CD4-positive, alpha-beta T cell (primary cell): ENCODE measurements around the gene IER2. TPM values are rescaled to one million over a fixed set of nuclear protein-coding genes. Genes with fewer than 3 reads are reported as not detected.
"Not testable (repeated sequence)": the region's sequence is repeated elsewhere in the genome, so short reads cannot be mapped to it uniquely, and the experiment has no call there.

Source experiments
- ATAC-seq: fragments of 200-7000 bp; cut with Tn5 transposase; one replicate; pipeline ENCODE4 v1.10.0; 2022; ENCODE audit warnings: mild to moderate bottlenecking; ENCODE audit not compliant: poor library complexity
- CTCF ChIA-PET: fragments of 350-600 bp; sonication (Branson Sonifier 250); formaldehyde crosslinking; loops from one replicate; lab custom pipeline; 2021; ENCODE audit warnings: antibody characterized with exemption, inconsistent platforms; lab: Charles Lee
- POLR2A ChIA-PET: fragments of 350-600 bp; sonication (Branson Sonifier 250); formaldehyde crosslinking; loops from one replicate; lab custom pipeline; 2021; ENCODE audit warnings: antibody characterized with exemption, inconsistent platforms; lab: Charles Lee
- DNase-seq, 14 experiments: peaks; one replicate each; pipeline ENCODE4 v3.0.0-alpha.2; 2013 to 2020; ENCODE audit warnings: mixed read lengths in 2 of 14
- H3K27ac ChIP-seq, 2 donors: one replicate each; pipeline versions ENCODE4 v1.5.1 to v1.7.0; 2013; ENCODE audit warnings: low read length in 2 of 2, low read depth in 1 of 2, mild to moderate bottlenecking in 1 of 2
- H3K27me3 ChIP-seq, 2 experiments: 1 replicate in 1 of 2; 2 replicates in 1 of 2; pipeline versions ENCODE4 v1.6.1 to v1.7.0; 2013; ENCODE audit warnings: low read length in 2 of 2, control low read depth in 1 of 2, mild to moderate bottlenecking in 1 of 2, moderate library complexity in 1 of 2; ENCODE audit not compliant: insufficient read depth in 2 of 2, control insufficient read depth in 1 of 2
- H3K36me3 ChIP-seq: one replicate; pipeline ENCODE4 v1.6.1; 2013; ENCODE audit warnings: low read length, control low read depth; ENCODE audit not compliant: insufficient read depth
- H3K4me1 ChIP-seq: one replicate; pipeline ENCODE4 v1.6.1; 2013; ENCODE audit warnings: low read length, control low read depth; ENCODE audit not compliant: insufficient read depth
- H3K4me3 ChIP-seq: one replicate; pipeline ENCODE4 v1.5.1; 2013; ENCODE audit warnings: mild to moderate bottlenecking, low read length, moderate library complexity
- H3K9me3 ChIP-seq, 2 experiments: 1 replicate in 1 of 2; 2 replicates in 1 of 2; pipeline versions ENCODE4 v1.6.1 to v1.7.0; 2013; ENCODE audit warnings: low read length in 2 of 2, mild to moderate bottlenecking in 2 of 2, control low read depth in 1 of 2, moderate library complexity in 1 of 2; ENCODE audit not compliant: control insufficient read depth in 1 of 2, insufficient read depth in 1 of 2
- H3K27ac Mint-ChIP-seq: one replicate; pipeline ENCODE4 v1.8.0; 2020; ENCODE audit warnings: mixed read lengths
- H3K27me3 Mint-ChIP-seq: one replicate; pipeline ENCODE4 v1.8.0; 2021; ENCODE audit warnings: mixed read lengths
- H3K36me3 Mint-ChIP-seq: one replicate; pipeline ENCODE4 v1.8.0; 2021; ENCODE audit warnings: low read depth, mixed read lengths
- H3K4me1 Mint-ChIP-seq: one replicate; pipeline ENCODE4 v1.8.0; 2021; ENCODE audit warnings: low read depth, mixed read lengths
- H3K4me3 Mint-ChIP-seq: one replicate; pipeline ENCODE4 v1.8.0; 2020; ENCODE audit warnings: mild to moderate bottlenecking, mixed read lengths
- H3K9me3 Mint-ChIP-seq: one replicate; pipeline ENCODE4 v1.8.0; 2020; ENCODE audit warnings: mixed read lengths
- intact Hi-C, 2 experiments: fragments of 100-400 bp; cut with DNase I in 1 of 2; cut with micrococcal nuclease in 1 of 2; formaldehyde crosslinking; loops; one replicate each; pipeline versions ENCODE4 v1.15.1 to v1.9.0; 2023 to 2025; cut with DNase I, micrococcal nuclease
- total RNA-seq, 174 experiments: library from RNA in 2 of 174; stranded (reverse) in 2 of 174; gene quantifications; one replicate each; pipeline ENCODE4 v1.2.3 and lab custom pipeline; 2021 to 2026
- TF ChIP-seq, protein P1 (sequence below): fragments of 200-600 bp; IDR thresholded peaks from one replicate; pipeline ENCODE4 v1.8.0; 2022; ENCODE audit warnings: antibody characterized with exemption, mild to moderate bottlenecking

Gene IER2
- total RNA-seq, 2 experiments from 2014 or later = 254 to 255 TPM

DNA sequence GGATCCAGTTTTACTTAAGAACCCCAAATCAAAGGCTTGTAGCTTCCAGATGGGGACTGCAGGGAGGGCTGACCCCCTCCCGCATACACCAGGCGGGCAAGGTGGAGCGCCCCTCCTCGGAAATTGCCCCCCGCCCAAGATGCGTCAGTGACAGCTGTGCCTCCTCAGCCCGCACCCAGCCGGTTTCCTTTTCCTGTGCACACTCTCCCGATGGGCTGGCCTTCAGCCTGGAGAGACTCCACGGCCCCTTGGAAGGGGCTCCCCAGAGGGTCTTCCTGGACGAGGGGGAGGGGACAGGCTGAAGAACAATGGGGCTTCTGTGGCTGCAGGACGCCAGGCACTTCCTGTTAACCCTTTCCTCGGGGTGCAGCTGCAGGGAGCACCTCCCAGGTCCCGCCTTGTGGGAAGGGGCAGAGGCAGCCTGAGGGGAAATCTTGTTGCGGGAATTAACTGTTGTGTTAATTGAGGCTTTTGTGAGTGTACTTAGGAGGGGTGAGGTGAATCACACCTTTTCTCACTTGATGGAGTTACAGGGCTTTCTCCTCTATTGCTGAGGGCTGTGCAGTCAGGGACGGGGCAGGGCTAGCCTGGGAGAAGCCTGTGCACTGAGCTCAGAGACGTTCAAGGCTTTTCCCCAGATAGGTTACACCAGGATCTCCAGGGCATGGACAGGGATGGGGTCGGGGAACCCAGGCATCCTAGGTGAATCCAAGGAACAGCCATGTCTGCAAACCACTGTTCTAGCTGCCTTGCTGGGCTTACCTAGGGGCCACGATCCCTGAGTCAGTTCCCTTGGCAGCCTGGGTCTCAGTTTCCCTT is 14.3 kb downstream of the IER2 start:
- ChIA-PET CTCF (interaction anchor here (0.9 to 3.0 kb wide), 5 partner anchors 9 to 69 kb away, joined by 3 to 14 read pairs (median 5); partner anchors contain the start of genes IER2 and STX10), POLR2A (interaction anchor here (0.6 to 12.1 kb wide), 7 partner anchors 9 to 1407 kb away, joined by 3 to 487 read pairs (median 4); partner anchors contain the start of genes IER2, NDUFB7 and STX10)
- Mint-ChIP-seq H3K4me3 (peak overlapping the region; percentile 86), H3K4me1 (peaks cover 75% of the 10 kb centered on the region), H3K9me3 (no peaks in the 10 kb centered on the region), H3K27ac (peak overlapping the region; percentile 99), H3K36me3 (peaks cover 4% of the 10 kb centered on the region), H3K27me3 (no peaks in the 10 kb centered on the region)
- DNase-seq = peak in 10 of 14 experiments; percentile 28 to 74 (median 52)
- H3K36me3 ChIP-seq = no peaks in the 10 kb centered on the region
- H3K4me1 ChIP-seq = peaks cover 100% of the 10 kb centered on the region
- H3K27ac ChIP-seq = peak overlapping the region; percentile 87 to 89
- H3K4me3 ChIP-seq = peak overlapping the region; percentile 45
- peak; percentile 4 for ATAC-seq
- intact Hi-C loops = no loop called here
- no peaks in the 10 kb centered on the region for H3K27me3 ChIP-seq
- TF ChIP-seq, protein P1, sequence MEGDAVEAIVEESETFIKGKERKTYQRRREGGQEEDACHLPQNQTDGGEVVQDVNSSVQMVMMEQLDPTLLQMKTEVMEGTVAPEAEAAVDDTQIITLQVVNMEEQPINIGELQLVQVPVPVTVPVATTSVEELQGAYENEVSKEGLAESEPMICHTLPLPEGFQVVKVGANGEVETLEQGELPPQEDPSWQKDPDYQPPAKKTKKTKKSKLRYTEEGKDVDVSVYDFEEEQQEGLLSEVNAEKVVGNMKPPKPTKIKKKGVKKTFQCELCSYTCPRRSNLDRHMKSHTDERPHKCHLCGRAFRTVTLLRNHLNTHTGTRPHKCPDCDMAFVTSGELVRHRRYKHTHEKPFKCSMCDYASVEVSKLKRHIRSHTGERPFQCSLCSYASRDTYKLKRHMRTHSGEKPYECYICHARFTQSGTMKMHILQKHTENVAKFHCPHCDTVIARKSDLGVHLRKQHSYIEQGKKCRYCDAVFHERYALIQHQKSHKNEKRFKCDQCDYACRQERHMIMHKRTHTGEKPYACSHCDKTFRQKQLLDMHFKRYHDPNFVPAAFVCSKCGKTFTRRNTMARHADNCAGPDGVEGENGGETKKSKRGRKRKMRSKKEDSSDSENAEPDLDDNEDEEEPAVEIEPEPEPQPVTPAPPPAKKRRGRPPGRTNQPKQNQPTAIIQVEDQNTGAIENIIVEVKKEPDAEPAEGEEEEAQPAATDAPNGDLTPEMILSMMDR = no peak
- H3K9me3 ChIP-seq = no peaks in the 10 kb centered on the region

DNA sequence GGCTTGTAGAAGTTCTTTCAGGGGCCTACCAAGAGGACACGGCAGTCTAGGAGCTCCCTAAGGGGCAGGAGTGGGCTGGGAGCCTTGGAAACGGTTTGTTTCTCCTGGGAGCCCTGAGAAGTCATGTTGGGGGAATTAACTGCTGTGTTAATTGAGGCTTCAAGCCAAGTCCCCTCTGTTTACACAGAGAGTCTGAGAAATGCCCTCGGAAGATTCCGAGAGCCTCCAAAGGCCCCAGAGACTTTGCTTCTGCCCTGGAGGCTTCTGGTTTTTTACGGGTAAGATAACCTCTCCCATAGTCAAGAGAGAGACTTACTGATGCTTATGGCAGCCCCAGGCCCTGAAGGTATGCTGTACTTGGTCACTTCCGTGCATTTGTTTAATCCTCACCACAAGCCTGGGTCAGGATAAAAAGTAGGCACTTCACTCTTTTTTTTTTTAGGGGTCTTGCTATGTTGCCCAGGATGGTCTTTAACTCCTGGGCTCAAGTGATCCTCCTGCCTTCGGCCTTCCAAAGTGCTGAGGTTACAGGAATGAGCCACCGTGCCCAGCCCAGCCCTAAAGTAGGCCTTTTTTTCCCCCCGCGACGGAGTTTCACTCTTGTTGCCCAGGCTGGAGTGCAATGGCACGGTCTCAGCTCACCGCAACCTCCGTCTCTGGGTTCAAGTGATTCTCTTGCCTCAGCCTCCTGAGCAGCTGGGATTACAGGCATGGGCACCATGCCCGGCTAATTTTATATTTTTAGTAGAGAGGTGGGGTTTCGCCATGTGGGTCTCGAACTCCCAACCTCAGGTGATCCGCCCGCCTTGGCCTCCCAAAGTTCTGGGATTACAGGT is 15.2 kb downstream of the IER2 start:
- no peak for ATAC-seq
- H3K27me3 Mint-ChIP-seq = no peaks in the 10 kb centered on the region
- peaks cover 4% of the 10 kb centered on the region for H3K36me3 Mint-ChIP-seq
- Histone ChIP-seq H3K36me3 (no peaks in the 10 kb centered on the region), H3K4me1 (peaks cover 100% of the 10 kb centered on the region), H3K27ac (peak overlapping the region; percentile 87 to 89), H3K27me3 (no peaks in the 10 kb centered on the region), H3K4me3 (no peak overlapping the region), H3K9me3 (no peaks in the 10 kb centered on the region)
- peaks cover 78% of the 10 kb centered on the region for H3K4me1 Mint-ChIP-seq
- TF ChIP-seq, protein P1 = no peak
- H3K27ac Mint-ChIP-seq = peak overlapping the region; percentile 99
- DNase-seq = no peak
- no peaks in the 10 kb centered on the region for H3K9me3 Mint-ChIP-seq
- intact Hi-C loops = no loop called here
- POLR2A ChIA-PET = interaction anchor here (0.6 to 12.1 kb wide), 3 partner anchors 8 to 48 kb away, joined by 4 to 487 read pairs (median 6); no protein-coding TSS in a partner anchor
- CTCF ChIA-PET = interaction anchor here (0.9 to 3.2 kb wide), 4 partner anchors 10 to 30 kb away, joined by 4 to 30 read pairs (median 10); no protein-coding TSS in a partner anchor
- peak overlapping the region; percentile 86 for H3K4me3 Mint-ChIP-seq

DNA sequence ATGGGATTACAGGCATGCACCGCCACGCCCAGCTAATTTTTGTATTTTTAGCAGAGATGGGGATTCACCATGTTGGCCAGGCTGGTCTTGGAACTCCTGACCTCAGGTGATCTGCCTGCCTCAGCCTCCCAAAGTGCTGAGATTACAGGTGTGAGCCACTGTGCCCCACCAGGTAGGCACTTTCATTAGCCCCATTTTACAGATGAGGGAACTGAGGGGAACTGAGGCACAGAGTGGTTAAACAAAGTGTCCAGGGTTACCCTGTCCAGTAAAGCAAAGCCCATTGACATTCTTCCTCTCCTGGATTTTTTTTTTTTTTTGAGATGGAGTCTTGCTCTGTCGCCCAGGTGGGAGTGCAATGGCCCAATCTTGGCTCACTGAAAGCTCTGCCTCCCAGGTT is 15.9 kb downstream of the IER2 start:
- not testable (repeated sequence) for H3K27me3 ChIP-seq
- peaks cover 84% of the 10 kb centered on the region for H3K4me1 Mint-ChIP-seq

More for the DNA sequence above, 15.9 kb downstream of the IER2 start:
- H3K27ac ChIP-seq = peak overlapping the region in 1 of 2 donors; percentile 95
- H3K36me3 Mint-ChIP-seq, ATAC-seq, H3K4me3 ChIP-seq, H3K9me3 Mint-ChIP-seq, intact Hi-C loops, H3K27me3 Mint-ChIP-seq, DNase-seq, H3K36me3 ChIP-seq, H3K9me3 ChIP-seq: not testable (repeated sequence)
- CTCF ChIA-PET = interaction anchor here (2.0 to 3.2 kb wide), 3 partner anchors 11 to 29 kb away, joined by 5 to 30 read pairs (median 27); no protein-coding TSS in a partner anchor
- Mint-ChIP-seq H3K27ac (peak overlapping the region; percentile 99), H3K4me3 (peak overlapping the region; percentile 30)
- peaks cover 100% of the 10 kb centered on the region for H3K4me1 ChIP-seq
- POLR2A ChIA-PET = interaction anchor here (2.5 to 12.1 kb wide), 3 partner anchors 10 to 16 kb away, joined by 7 to 487 read pairs (median 24); partner anchors contain the start of genes IER2 and STX10
